ENCODE results near the gene SDK2.

The SDK2 gene

GRCh38 chr17:73304971-73305812 is 339.1 kb downstream of the SDK2 start:
- in situ Hi-C loops (cut with HindIII; ENCODE audit: low pct_ligation_motif_present, low pct_unique_long_range_greater_than_20kb, low sequenced_read_pairs): no loop called here
- peak; percentile 75 for DNase-seq

GRCh38 chr17:73304438-73304837 is 339.8 kb downstream of the SDK2 start:
- DNase-seq: no peak
- in situ Hi-C loops (cut with HindIII; ENCODE audit: low pct_ligation_motif_present, low pct_unique_long_range_greater_than_20kb, low sequenced_read_pairs): no loop called here

- in situ Hi-C loops (cut with HindIII; ENCODE audit: low pct_ligation_motif_present, low pct_unique_long_range_greater_than_20kb, low sequenced_read_pairs): no loop called here
- no peak for DNase-seq
Observed at GRCh38 chr17:73302189-73302588, 342.1 kb downstream of the SDK2 start.

- in situ Hi-C loops (cut with HindIII; ENCODE audit: low pct_ligation_motif_present, low pct_unique_long_range_greater_than_20kb, low sequenced_read_pairs): no loop called here
- DNase-seq: no peak
Observed at GRCh38 chr17:73301369-73301768, 342.9 kb downstream of the SDK2 start.

- DNase-seq: no peak
- in situ Hi-C loops (cut with HindIII; ENCODE audit: low pct_ligation_motif_present, low pct_unique_long_range_greater_than_20kb, low sequenced_read_pairs): no loop called here
Observed at GRCh38 chr17:73300392-73300791, 343.9 kb downstream of the SDK2 start.

- no peak for DNase-seq
- in situ Hi-C loops (cut with HindIII; ENCODE audit: low pct_ligation_motif_present, low pct_unique_long_range_greater_than_20kb, low sequenced_read_pairs): no loop called here
Observed at GRCh38 chr17:73297934-73298861, 346.0 kb downstream of the SDK2 start.

- in situ Hi-C loops (cut with HindIII; ENCODE audit: low pct_ligation_motif_present, low pct_unique_long_range_greater_than_20kb, low sequenced_read_pairs): no loop called here
- DNase-seq: peak; percentile 93
Observed at GRCh38 chr17:73293480-73293911, 350.7 kb downstream of the SDK2 start.

GRCh38 chr17:73293031-73293430 is 351.2 kb downstream of the SDK2 start:
- DNase-seq: peak; percentile 54
- in situ Hi-C loops (cut with HindIII; ENCODE audit: low pct_ligation_motif_present, low pct_unique_long_range_greater_than_20kb, low sequenced_read_pairs): no loop called here

- DNase-seq: peak; percentile 95
- in situ Hi-C loops (cut with HindIII; ENCODE audit: low pct_ligation_motif_present, low pct_unique_long_range_greater_than_20kb, low sequenced_read_pairs): no loop called here
Observed at GRCh38 chr17:73292031-73292531, 352.2 kb downstream of the SDK2 start.

GRCh38 chr17:73291260-73291801 is 352.9 kb downstream of the SDK2 start:
- in situ Hi-C loops (cut with HindIII; ENCODE audit: low pct_ligation_motif_present, low pct_unique_long_range_greater_than_20kb, low sequenced_read_pairs): no loop called here
- DNase-seq: peak; percentile 94

- in situ Hi-C loops (cut with HindIII; ENCODE audit: low pct_ligation_motif_present, low pct_unique_long_range_greater_than_20kb, low sequenced_read_pairs): no loop called here
- DNase-seq: no peak
Observed at GRCh38 chr17:73290399-73291259, 353.6 kb downstream of the SDK2 start.

- DNase-seq: no peak
- in situ Hi-C loops (cut with HindIII; ENCODE audit: low pct_ligation_motif_present, low pct_unique_long_range_greater_than_20kb, low sequenced_read_pairs): no loop called here
Observed at GRCh38 chr17:73289549-73290254, 354.5 kb downstream of the SDK2 start.

- DNase-seq: no peak
- in situ Hi-C loops (cut with HindIII; ENCODE audit: low pct_ligation_motif_present, low pct_unique_long_range_greater_than_20kb, low sequenced_read_pairs): no loop called here
Observed at GRCh38 chr17:73288534-73289302, 355.5 kb downstream of the SDK2 start.

- DNase-seq: no peak
- in situ Hi-C loops (cut with HindIII; ENCODE audit: low pct_ligation_motif_present, low pct_unique_long_range_greater_than_20kb, low sequenced_read_pairs): no loop called here
Observed at GRCh38 chr17:73286863-73287296, 357.4 kb downstream of the SDK2 start.

GRCh38 chr17:73285916-73286862 is 358.1 kb downstream of the SDK2 start:
- DNase-seq: no peak
- in situ Hi-C loops (cut with HindIII; ENCODE audit: low pct_ligation_motif_present, low pct_unique_long_range_greater_than_20kb, low sequenced_read_pairs): no loop called here

- DNase-seq: no peak
- in situ Hi-C loops (cut with HindIII; ENCODE audit: low pct_ligation_motif_present, low pct_unique_long_range_greater_than_20kb, low sequenced_read_pairs): no loop called here
Observed at GRCh38 chr17:73285603-73285908, 358.7 kb downstream of the SDK2 start.
